HS-27A (cell line): ENCODE data around the gene ITGB2.
"Not testable (repeated sequence)": the region's sequence is repeated elsewhere in the genome, so short reads cannot be mapped to it uniquely, and the experiment has no call there.

ENCODE experiments used
- DNase-seq: peaks from one replicate; pipeline ENCODE4 v3.0.0-alpha.2; 2012; ENCODE audit warnings: low read depth, missing footprints

The ITGB2 gene

GRCh38 chr21:44926331-44927101, 5.8 kb upstream of the ITGB2 start:
- DNase-seq, result no peak

GRCh38 chr21:44925378-44925755, 4.7 kb upstream of the ITGB2 start:
- DNase-seq, result no peak

- DNase-seq, result no peak
Observed at GRCh38 chr21:44924606-44925377, 4.1 kb upstream of the ITGB2 start.

- DNase-seq, result no peak
Observed at GRCh38 chr21:44923480-44924084, 2.9 kb upstream of the ITGB2 start.

GRCh38 chr21:44921928-44922327, 1.2 kb upstream of the ITGB2 start:
- DNase-seq, result no peak

- no peak for DNase-seq
Observed at GRCh38 chr21:44919913-44920693, 596 bp downstream of the ITGB2 start.

- no peak for DNase-seq
Observed at GRCh38 chr21:44919111-44919912, 1.4 kb downstream of the ITGB2 start.

- DNase-seq, result no peak
Observed at GRCh38 chr21:44918581-44919033, 2.1 kb downstream of the ITGB2 start.

- DNase-seq, result no peak
Observed at GRCh38 chr21:44918107-44918470, 2.6 kb downstream of the ITGB2 start.

- DNase-seq, result no peak
Observed at GRCh38 chr21:44917446-44918106, 3.1 kb downstream of the ITGB2 start.

GRCh38 chr21:44916965-44917364, 3.7 kb downstream of the ITGB2 start:
- DNase-seq, result no peak

GRCh38 chr21:44914176-44914874, 6.4 kb downstream of the ITGB2 start:
- DNase-seq, result no peak

- no peak for DNase-seq
Observed at GRCh38 chr21:44913425-44914175, 7.1 kb downstream of the ITGB2 start.

- not testable (repeated sequence) for DNase-seq
Observed at GRCh38 chr21:44912506-44913412, 7.9 kb downstream of the ITGB2 start.

- DNase-seq, result no peak
Observed at GRCh38 chr21:44912158-44912473, 8.6 kb downstream of the ITGB2 start.

GRCh38 chr21:44911384-44912157, 9.1 kb downstream of the ITGB2 start:
- DNase-seq, result no peak

GRCh38 chr21:44911068-44911383, 9.7 kb downstream of the ITGB2 start:
- DNase-seq, result no peak
